Fibroblast of lung (primary cell): ENCODE measurements around the gene SNN.

Source experiments
- EZH2 ChIP-seq: IDR thresholded peaks from 2 replicates; pipeline ENCODE4 v1.5.1; 2012; ENCODE audit warnings: low read length, control low read depth, mild to moderate bottlenecking; ENCODE audit errors: missing control alignments
- TF ChIP-seq, protein P1 (sequence below), 2 donors: IDR thresholded peaks in 1 of 2; conservative IDR thresholded peaks in 1 of 2; 1 replicate in 1 of 2; 2 replicates in 1 of 2; pipeline ENCODE4 v1.5.1; 2011 to 2012; ENCODE audit warnings: low read length in 2 of 2, control low read depth in 1 of 2, inconsistent platforms in 1 of 2, low read depth in 1 of 2, mild to moderate bottlenecking in 1 of 2

DNA sequence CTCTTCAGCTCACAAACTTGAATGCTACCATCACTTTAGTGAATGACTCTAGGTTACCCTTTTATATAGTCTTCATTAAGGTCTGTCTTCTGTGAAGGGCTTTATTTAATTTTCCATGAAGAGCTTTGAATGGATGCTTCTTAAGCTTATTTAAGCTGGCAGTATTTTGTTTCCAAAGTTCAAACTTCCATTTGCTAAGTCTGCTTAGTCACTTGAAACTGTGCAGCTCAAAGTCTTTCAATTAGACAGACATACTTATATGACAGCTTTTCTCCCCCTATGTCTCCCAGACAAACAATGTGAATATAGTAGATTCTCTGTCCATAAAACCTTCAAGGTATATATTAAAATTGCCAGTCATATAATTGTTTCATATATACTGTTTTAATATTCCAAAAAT is 50.9 kb downstream of the SNN start:
- TF ChIP-seq, protein P1, sequence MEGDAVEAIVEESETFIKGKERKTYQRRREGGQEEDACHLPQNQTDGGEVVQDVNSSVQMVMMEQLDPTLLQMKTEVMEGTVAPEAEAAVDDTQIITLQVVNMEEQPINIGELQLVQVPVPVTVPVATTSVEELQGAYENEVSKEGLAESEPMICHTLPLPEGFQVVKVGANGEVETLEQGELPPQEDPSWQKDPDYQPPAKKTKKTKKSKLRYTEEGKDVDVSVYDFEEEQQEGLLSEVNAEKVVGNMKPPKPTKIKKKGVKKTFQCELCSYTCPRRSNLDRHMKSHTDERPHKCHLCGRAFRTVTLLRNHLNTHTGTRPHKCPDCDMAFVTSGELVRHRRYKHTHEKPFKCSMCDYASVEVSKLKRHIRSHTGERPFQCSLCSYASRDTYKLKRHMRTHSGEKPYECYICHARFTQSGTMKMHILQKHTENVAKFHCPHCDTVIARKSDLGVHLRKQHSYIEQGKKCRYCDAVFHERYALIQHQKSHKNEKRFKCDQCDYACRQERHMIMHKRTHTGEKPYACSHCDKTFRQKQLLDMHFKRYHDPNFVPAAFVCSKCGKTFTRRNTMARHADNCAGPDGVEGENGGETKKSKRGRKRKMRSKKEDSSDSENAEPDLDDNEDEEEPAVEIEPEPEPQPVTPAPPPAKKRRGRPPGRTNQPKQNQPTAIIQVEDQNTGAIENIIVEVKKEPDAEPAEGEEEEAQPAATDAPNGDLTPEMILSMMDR (conservative IDR thresholded peaks at IDR 0.05 in 1 of 2, IDR thresholded peaks at IDR 0.05 in 1 of 2; ENCODE audit: low read depth in 1 of 2, low read length in 2 of 2), result no peak
- TF ChIP-seq EZH2, result no peak
